GM12878 (cell line): ENCODE measurements around the gene OR14J1. TPM values are rescaled to one million over a fixed set of nuclear protein-coding genes. Genes with fewer than 3 reads are reported as not detected.

Experiments used
- ATAC-seq: fragments of 200-7000 bp; cut with Tn5 transposase; 3 replicates; pipeline ENCODE4 v1.9.1; 2020; ENCODE audit warnings: mild to moderate bottlenecking, moderate library complexity
- BruUV-seq: library from RNA; stranded (reverse); fragments of 400-500 nt; replicated peaks from 2 replicates; lab custom pipeline; 2021; lab: Mats Ljungman, UMichigan
- CTCF ChIA-PET: fragments of 300-600 bp; sonication (Branson Sonifier 250); formaldehyde crosslinking; extraction: SDS; loops from one replicate; lab custom pipeline; 2021; ENCODE audit warnings: inconsistent platforms; lab: Yijun Ruan, JAX
- POLR2A ChIA-PET: fragments of 350-600 bp; formaldehyde crosslinking; extraction: SDS; loops from one replicate; lab custom pipeline; 2021; ENCODE audit warnings: inconsistent platforms; lab: Charles Lee
- RAD21 ChIA-PET: fragments of 300-600 bp; sonication (Branson Sonifier 250); formaldehyde crosslinking; loops from one replicate; lab custom pipeline; 2023; ENCODE audit warnings: antibody characterized with exemption; ENCODE audit not compliant: unreplicated experiment; lab: Charles Lee
- SMC1A ChIA-PET: fragments of 300-600 bp; sonication (Branson Sonifier 250); formaldehyde crosslinking; loops from one replicate; lab custom pipeline; 2023; ENCODE audit not compliant: unreplicated experiment, uncharacterized antibody; lab: Charles Lee
- DNase-seq: peaks from one replicate; pipeline ENCODE4 v3.0.0-alpha.2; 2011; ENCODE audit warnings: low read depth, low spot score
- FAIRE-seq: peaks from 3 replicates; lab custom pipeline; 2011; peaks lifted over from hg19 to GRCh38; lab: Jason Lieb, UNC
- H2AFZ ChIP-seq: 2 replicates; pipeline ENCODE4 v1.6.0; 2011; ENCODE audit warnings: low read depth, low read length, control low read depth; ENCODE audit not compliant: control insufficient read depth
- H3K27ac ChIP-seq: 2 replicates; pipeline ENCODE4 v1.5.1; 2011; ENCODE audit warnings: control low read depth; ENCODE audit not compliant: control insufficient read depth, insufficient read depth
- H3K27me3 ChIP-seq, 2 experiments: replicated peaks in 1 of 2; 2 replicates each; pipeline versions ENCODE4 v1.6.0 to v1.6.1; 2011; ENCODE audit warnings: low read length in 1 of 2; ENCODE audit not compliant: control insufficient read depth in 2 of 2, insufficient read depth in 2 of 2
- H3K36me3 ChIP-seq, 2 experiments: 2 replicates each; pipeline ENCODE4 v1.5.1; 2011; ENCODE audit warnings: low read length in 1 of 2; ENCODE audit not compliant: control insufficient read depth in 2 of 2, insufficient read depth in 2 of 2
- H3K4me1 ChIP-seq: 2 replicates; pipeline ENCODE4 v1.6.1; 2011; ENCODE audit warnings: mild to moderate bottlenecking, low read length, moderate library complexity, mixed read lengths; ENCODE audit not compliant: control insufficient read depth, insufficient read depth
- H3K4me2 ChIP-seq: 2 replicates; pipeline ENCODE4 v1.6.0; 2011; ENCODE audit warnings: control low read depth; ENCODE audit not compliant: control insufficient read depth, insufficient read depth
- H3K4me3 ChIP-seq: fragments of 200-600 bp; sonication (generic); 2 replicates; pipeline ENCODE4 v1.5.1; 2016
- H3K79me2 ChIP-seq: 2 replicates; pipeline ENCODE4 v1.6.0; 2011; ENCODE audit warnings: low read length; ENCODE audit not compliant: control insufficient read depth, insufficient read depth
- H3K9ac ChIP-seq: 2 replicates; pipeline ENCODE4 v1.8.0; 2011; ENCODE audit warnings: low read length, control low read depth, mixed read lengths; ENCODE audit not compliant: control insufficient read depth, insufficient read depth
- H3K9me3 ChIP-seq: replicated peaks from 3 replicates; pipeline ENCODE4 v1.5.1; 2011; ENCODE audit warnings: mild to moderate bottlenecking, low read length; ENCODE audit not compliant: control insufficient read depth, insufficient read depth
- H4K20me1 ChIP-seq: 2 replicates; pipeline ENCODE4 v1.6.0; 2011; ENCODE audit not compliant: control insufficient read depth, insufficient read depth
- MYC ChIP-seq: IDR thresholded peaks from 2 replicates; pipeline ENCODE4 v1.6.1; 2011; ENCODE audit warnings: mild to moderate bottlenecking, low read length, moderate library complexity, inconsistent platforms; ENCODE audit not compliant: insufficient read depth, insufficient replicate concordance, insufficient read length, severe bottlenecking
- POU2F2 ChIP-seq: IDR thresholded peaks from 3 replicates; pipeline ENCODE4 v1.6.1; 2011; ENCODE audit warnings: low read depth, mild to moderate bottlenecking, low read length, borderline replicate concordance
- RAD51 ChIP-seq: fragments of 450-650 bp; IDR thresholded peaks from 2 replicates; pipeline ENCODE4 v1.6.1; 2016; ENCODE audit warnings: moderate library complexity, mild to moderate bottlenecking, inconsistent platforms
- SP1 ChIP-seq: IDR thresholded peaks from one replicate; pipeline ENCODE4 v1.6.1; 2011; ENCODE audit warnings: low read depth, low read length
- SUPT20H ChIP-seq: IDR thresholded peaks from 2 replicates; pipeline ENCODE4 v1.6.1; 2011; ENCODE audit warnings: low read depth, mild to moderate bottlenecking, low read length, moderate library complexity, borderline replicate concordance; ENCODE audit not compliant: control insufficient read depth
- YY1 ChIP-seq: IDR thresholded peaks from 2 replicates; pipeline ENCODE4 v1.6.1; 2011; ENCODE audit warnings: low read depth, mild to moderate bottlenecking, low read length
- WGBS: methylation state at CpG from one replicate; pipeline ENCODE4 v1.1.6; 2016; ENCODE audit warnings: low lambda C conversion rate; ENCODE audit not compliant: insufficient replicate concordance, insufficient coverage; ENCODE audit errors: missing lambda C conversion rate; 5-methylcytosine and 5-hydroxymethylcytosine counted together
- in situ Hi-C: fragments of 300-500 bp; cut with MboI; formaldehyde crosslinking; loops from 9 replicates; pipeline ENCODE4 v1.14.3; 2018; ENCODE audit warnings: mixed read lengths
- intact Hi-C: fragments of 100-400 bp; cut with micrococcal nuclease; formaldehyde crosslinking; loops from one replicate; pipeline ENCODE4 v1.14.2; 2022; ENCODE audit not compliant: unreplicated experiment
- polyA plus RNA-seq, 11 experiments: library from polyadenylated mRNA; depleted of rRNA in 4 of 11; unstranded in 6 of 11; stranded (reverse) in 5 of 11; fragments of >200 nt; fragmentation: Nextera tagmentation in 4 of 11; fragmentation: Illumina TruSeq in 1 of 11; extraction: Ambion mirVana in 4 of 11; extraction: Trizol in 1 of 11; gene quantifications; 1 replicate in 1 of 11; 2 replicates in 10 of 11; pipeline versions ENCODE4 v1.2.1 to v1.2.3, GENCODE V29; 2011 to 2016; ENCODE audit warnings: inconsistent platforms in 2 of 11, missing spikeins in 2 of 11, low read depth in 1 of 11
- total RNA-seq, 4 experiments: library from RNA; depleted of rRNA in 3 of 4; stranded (reverse); fragments of >200 nt in 3 of 4; fragmentation: Illumina TruSeq in 1 of 4; extraction: Trizol in 1 of 4; gene quantifications; 2 replicates each; pipeline versions ENCODE4 v1.2.1 to v1.2.3, GENCODE V29; 2013 to 2021
- TF ChIP-seq, protein P1 (sequence below): fragments of 450-650 bp; formaldehyde crosslinking; IDR thresholded peaks from 2 replicates; pipeline ENCODE4 v1.4.0; 2020; ENCODE audit warnings: mild to moderate bottlenecking, moderate library complexity
- TF ChIP-seq, protein P2 (sequence below): fragments of 450-650 bp; IDR thresholded peaks from 2 replicates; pipeline ENCODE4 v1.6.1; 2018; ENCODE audit warnings: borderline replicate concordance, mild to moderate bottlenecking; ENCODE audit not compliant: partially characterized antibody

Gene OR14J1
- total and polyA plus RNA-seq, 10 of the 15 experiments (the other 5 are each of a cell fraction or from before 2014, with no cell fraction given), result not detected

GRCh38 chr6:29325777-29326176, 24.3 kb downstream of the OR14J1 start:
- Histone ChIP-seq H3K36me3 (no peaks in the 10 kb centered on the region), H3K4me2 (no peak overlapping the region), H3K27ac (no peak overlapping the region), H3K79me2 (no peaks in the 10 kb centered on the region), H3K4me3 (no peak overlapping the region), H4K20me1 (no peaks in the 10 kb centered on the region), H3K9me3 (no peaks in the 10 kb centered on the region), H3K4me1 (no peaks in the 10 kb centered on the region), H3K9ac (no peak overlapping the region), H2AFZ (no peak overlapping the region), H3K27me3 (no peaks in the 10 kb centered on the region)
- no peak for ATAC-seq
- 32% methylated on average over 4 of the region's 4 CpGs for whole genome bisulfite sequencing
- BruUV-seq, result no TSS peak
- ChIA-PET RAD21 (no interaction called here), POLR2A (no interaction called here), CTCF (no interaction called here), SMC1A (interaction anchor here (0.7 to 0.8 kb wide), 2 partner anchors 9 to 45 kb away, joined by 3 read pairs; no protein-coding TSS in a partner anchor)
- no peak for FAIRE-seq
- TF ChIP-seq, protein P1, sequence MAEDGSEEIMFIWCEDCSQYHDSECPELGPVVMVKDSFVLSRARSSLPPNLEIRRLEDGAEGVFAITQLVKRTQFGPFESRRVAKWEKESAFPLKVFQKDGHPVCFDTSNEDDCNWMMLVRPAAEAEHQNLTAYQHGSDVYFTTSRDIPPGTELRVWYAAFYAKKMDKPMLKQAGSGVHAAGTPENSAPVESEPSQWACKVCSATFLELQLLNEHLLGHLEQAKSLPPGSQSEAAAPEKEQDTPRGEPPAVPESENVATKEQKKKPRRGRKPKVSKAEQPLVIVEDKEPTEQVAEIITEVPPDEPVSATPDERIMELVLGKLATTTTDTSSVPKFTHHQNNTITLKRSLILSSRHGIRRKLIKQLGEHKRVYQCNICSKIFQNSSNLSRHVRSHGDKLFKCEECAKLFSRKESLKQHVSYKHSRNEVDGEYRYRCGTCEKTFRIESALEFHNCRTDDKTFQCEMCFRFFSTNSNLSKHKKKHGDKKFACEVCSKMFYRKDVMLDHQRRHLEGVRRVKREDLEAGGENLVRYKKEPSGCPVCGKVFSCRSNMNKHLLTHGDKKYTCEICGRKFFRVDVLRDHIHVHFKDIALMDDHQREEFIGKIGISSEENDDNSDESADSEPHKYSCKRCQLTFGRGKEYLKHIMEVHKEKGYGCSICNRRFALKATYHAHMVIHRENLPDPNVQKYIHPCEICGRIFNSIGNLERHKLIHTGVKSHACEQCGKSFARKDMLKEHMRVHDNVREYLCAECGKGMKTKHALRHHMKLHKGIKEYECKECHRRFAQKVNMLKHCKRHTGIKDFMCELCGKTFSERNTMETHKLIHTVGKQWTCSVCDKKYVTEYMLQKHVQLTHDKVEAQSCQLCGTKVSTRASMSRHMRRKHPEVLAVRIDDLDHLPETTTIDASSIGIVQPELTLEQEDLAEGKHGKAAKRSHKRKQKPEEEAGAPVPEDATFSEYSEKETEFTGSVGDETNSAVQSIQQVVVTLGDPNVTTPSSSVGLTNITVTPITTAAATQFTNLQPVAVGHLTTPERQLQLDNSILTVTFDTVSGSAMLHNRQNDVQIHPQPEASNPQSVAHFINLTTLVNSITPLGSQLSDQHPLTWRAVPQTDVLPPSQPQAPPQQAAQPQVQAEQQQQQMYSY (CRISPR knock-in tag), result no peak
- TF ChIP-seq, protein P2, sequence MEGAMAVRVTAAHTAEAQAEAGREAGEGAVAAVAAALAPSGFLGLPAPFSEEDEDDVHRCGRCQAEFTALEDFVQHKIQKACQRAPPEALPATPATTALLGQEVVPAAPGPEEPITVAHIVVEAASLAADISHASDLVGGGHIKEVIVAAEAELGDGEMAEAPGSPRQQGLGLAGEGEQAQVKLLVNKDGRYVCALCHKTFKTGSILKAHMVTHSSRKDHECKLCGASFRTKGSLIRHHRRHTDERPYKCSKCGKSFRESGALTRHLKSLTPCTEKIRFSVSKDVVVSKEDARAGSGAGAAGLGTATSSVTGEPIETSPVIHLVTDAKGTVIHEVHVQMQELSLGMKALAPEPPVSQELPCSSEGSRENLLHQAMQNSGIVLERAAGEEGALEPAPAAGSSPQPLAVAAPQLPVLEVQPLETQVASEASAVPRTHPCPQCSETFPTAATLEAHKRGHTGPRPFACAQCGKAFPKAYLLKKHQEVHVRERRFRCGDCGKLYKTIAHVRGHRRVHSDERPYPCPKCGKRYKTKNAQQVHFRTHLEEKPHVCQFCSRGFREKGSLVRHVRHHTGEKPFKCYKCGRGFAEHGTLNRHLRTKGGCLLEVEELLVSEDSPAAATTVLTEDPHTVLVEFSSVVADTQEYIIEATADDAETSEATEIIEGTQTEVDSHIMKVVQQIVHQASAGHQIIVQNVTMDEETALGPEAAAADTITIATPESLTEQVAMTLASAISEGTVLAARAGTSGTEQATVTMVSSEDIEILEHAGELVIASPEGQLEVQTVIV, result no peak
- no peak for TF ChIP-seq RAD51
- TF ChIP-seq MYC, result no peak
- TF ChIP-seq POU2F2, result no peak
- no peak for TF ChIP-seq SP1
- TF ChIP-seq SUPT20H, result no peak
- TF ChIP-seq YY1, result no peak
- in situ Hi-C loops, result no loop called here
- no peak for DNase-seq
- intact Hi-C loops, result no loop called here
